OCI-LY3 (cell line): ENCODE results near the gene IL1RL2.

Experiments
- CTCF ChIP-seq: fragments of 200-600, 300-600 bp; sonication (generic); IDR thresholded peaks from 2 replicates; pipeline ENCODE4 v1.5.1; 2014; ENCODE audit warnings: antibody characterized with exemption, low read length, low read depth
- EZH2phosphoT487 ChIP-seq: fragments of 200-600 bp; shearing (Covaris generic); IDR thresholded peaks from 2 replicates; pipeline ENCODE4 v1.6.1; 2018; ENCODE audit warnings: antibody characterized with exemption, mixed run types, low read depth

DNA sequence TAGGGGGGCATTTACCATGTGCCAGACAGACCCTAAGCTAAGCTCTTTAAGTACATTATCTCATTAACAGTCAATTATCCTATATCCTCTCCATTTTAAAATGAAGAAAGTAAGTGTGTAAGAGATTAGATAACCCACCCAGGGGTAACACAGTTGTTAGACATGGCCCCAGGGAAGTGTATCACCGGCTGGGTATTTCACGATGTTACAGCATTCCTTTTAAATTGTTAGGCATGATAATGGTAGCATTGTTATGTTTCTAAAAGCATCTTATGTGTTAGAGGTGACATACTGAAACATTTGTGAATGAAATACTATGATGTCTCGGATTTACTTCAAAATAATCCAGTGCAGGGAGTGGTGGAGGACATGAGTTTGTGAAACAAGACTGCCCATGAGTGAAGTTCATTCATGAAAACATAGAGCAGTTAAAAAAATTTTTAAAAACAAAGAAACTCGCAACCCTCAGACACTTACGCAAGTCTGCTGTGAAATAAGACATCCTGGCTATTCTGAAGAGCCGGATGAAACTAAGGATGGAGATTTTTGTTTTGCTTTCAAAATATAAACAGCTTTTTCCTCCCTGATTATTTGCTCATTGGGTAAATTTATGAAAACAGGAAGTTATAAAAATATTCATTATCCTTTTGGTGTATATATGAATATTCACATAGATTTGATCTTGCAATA lies 54.9 kb downstream of the IL1RL2 start:
- TF ChIP-seq CTCF (no peak), EZH2phosphoT487 (no peak)
